Brain microvascular endothelial cell (primary cell): ENCODE data around the gene UNC5B.
A peak's percentile ranks its signal among the peaks of the same experiment; 100 is the strongest.

Experiments used
- DNase-seq: peaks from one replicate; pipeline ENCODE4 v3.0.0-alpha.2; 2020
- H3K27ac ChIP-seq: fragments of 250-450 bp; sonication (Bioruptor Pico); 2 replicates; pipeline ENCODE4 v1.5.1; 2020; ENCODE audit warnings: mild to moderate bottlenecking, moderate library complexity
- H3K27me3 ChIP-seq: fragments of 250-450 bp; sonication (Bioruptor Pico); replicated peaks from 2 replicates; pipeline ENCODE4 v1.5.1; 2020; ENCODE audit warnings: mild to moderate bottlenecking
- H3K36me3 ChIP-seq: fragments of 250-450 bp; sonication (Bioruptor Pico); replicated peaks from 2 replicates; pipeline ENCODE4 v1.5.1; 2020; ENCODE audit warnings: mild to moderate bottlenecking
- H3K4me3 ChIP-seq: 2 replicates; pipeline ENCODE4 v1.5.1; 2011; ENCODE audit warnings: low read depth, mild to moderate bottlenecking, control low read depth, low read length, moderate library complexity
- CTCF ChIP-seq: IDR thresholded peaks from 2 replicates; pipeline ENCODE4 v1.5.1; 2011; ENCODE audit warnings: low read depth, mild to moderate bottlenecking, moderate library complexity, low read length, control low read depth, inconsistent platforms; ENCODE audit errors: missing control alignments
- in situ Hi-C: cut with HindIII; loops from 2 replicates; pipeline ENCODE4 v1.10.0; 2017; ENCODE audit warnings: low sequenced_read_pairs, low pct_ligation_motif_present

Gene UNC5B

GRCh38 chr10:71316786-71317160 is 104.4 kb downstream of the UNC5B start:
- Histone ChIP-seq H3K27ac (no peak overlapping the region), H3K36me3 (no peaks in the 10 kb centered on the region), H3K27me3 (no peaks in the 10 kb centered on the region), H3K4me3 (no peak overlapping the region)
- DNase-seq, result no peak
- no peak for TF ChIP-seq CTCF
- in situ Hi-C loops, result no loop called here

GRCh38 chr10:71317739-71318138 is 105.4 kb downstream of the UNC5B start:
- Histone ChIP-seq H3K27ac (no peak overlapping the region), H3K27me3 (no peaks in the 10 kb centered on the region), H3K4me3 (no peak overlapping the region), H3K36me3 (no peaks in the 10 kb centered on the region)
- DNase-seq, result no peak
- no peak for TF ChIP-seq CTCF
- in situ Hi-C loops, result no loop called here

GRCh38 chr10:71319042-71319799 is 106.9 kb downstream of the UNC5B start, which contains the start of gene SLC29A3:
SLC29A3 (plus strand) TSS chr10:71319259; CDS start chr10:71319310, 51 bp downstream.
- H3K36me3 ChIP-seq, result no peaks in the 10 kb centered on the region
- in situ Hi-C loops, result no loop called here
- H3K4me3 ChIP-seq, result peak within 1 kb of the TSS; percentile 69
- H3K27me3 ChIP-seq, result no peaks in the 10 kb centered on the region
- peak; percentile 84 for TF ChIP-seq CTCF
- DNase-seq, result peak; percentile 65
- H3K27ac ChIP-seq, result no peak within 1 kb of the TSS

GRCh38 chr10:71319800-71320392 is 107.5 kb downstream of the UNC5B start:
- Histone ChIP-seq H3K36me3 (no peaks in the 10 kb centered on the region), H3K27me3 (no peaks in the 10 kb centered on the region), H3K27ac (no peak overlapping the region), H3K4me3 (peak overlapping the region; percentile 69)
- in situ Hi-C loops, result no loop called here
- DNase-seq, result no peak
- TF ChIP-seq CTCF, result no peak

GRCh38 chr10:71320592-71320991 is 108.2 kb downstream of the UNC5B start:
- H3K27ac ChIP-seq, result no peak overlapping the region
- no peak for TF ChIP-seq CTCF
- H3K4me3 ChIP-seq, result no peak overlapping the region
- in situ Hi-C loops, result no loop called here
- H3K27me3 ChIP-seq, result no peaks in the 10 kb centered on the region
- no peak for DNase-seq
- no peaks in the 10 kb centered on the region for H3K36me3 ChIP-seq
